T-helper 1 cell (primary cell): ENCODE measurements around the gene MRLN.
"Not testable (repeated sequence)": the region's sequence is repeated elsewhere in the genome, so short reads cannot be mapped to it uniquely, and the experiment has no call there.

ENCODE experiments used
- DNase-seq, 5 donors: peaks; one replicate each; pipeline ENCODE4 v3.0.0-alpha.2; 2012 to 2020
- total RNA-seq, 4 donors: gene quantifications; one replicate each; lab custom pipeline; 2026; lab: John Stamatoyannopoulos, UW

The MRLN gene
- total RNA-seq = 0 to 0.61 (median 0.06) reads per million in 4 donors

- DNase-seq = no peak
Observed at GRCh38 chr10:59753267-59753666, at the start of gene MRLN. Gene MRLN, minus strand, starts transcription at chr10:59753455.

- no peak for DNase-seq
Observed at GRCh38 chr10:59801171-59801570, 47.9 kb upstream of the MRLN start.

- no peak for DNase-seq
Observed at GRCh38 chr10:59799421-59799820, 46.2 kb upstream of the MRLN start.

GRCh38 chr10:59793919-59794318 is 40.7 kb upstream of the MRLN start:
- DNase-seq = no peak

- no peak for DNase-seq
Observed at GRCh38 chr10:59792812-59793211, 39.6 kb upstream of the MRLN start.

GRCh38 chr10:59791601-59792000 is 38.3 kb upstream of the MRLN start:
- no peak for DNase-seq

- not testable (repeated sequence) for DNase-seq
Observed at GRCh38 chr10:59790080-59790479, 36.8 kb upstream of the MRLN start.

GRCh38 chr10:59788914-59789313 is 35.7 kb upstream of the MRLN start:
- DNase-seq = not testable (repeated sequence)

- not testable (repeated sequence) for DNase-seq
Observed at GRCh38 chr10:59787032-59787431, 33.8 kb upstream of the MRLN start.

- not testable (repeated sequence) for DNase-seq
Observed at GRCh38 chr10:59785476-59785875, 32.2 kb upstream of the MRLN start.

GRCh38 chr10:59781511-59781910 is 28.3 kb upstream of the MRLN start:
- DNase-seq = no peak

- DNase-seq = no peak
Observed at GRCh38 chr10:59779756-59780533, 26.7 kb upstream of the MRLN start.

GRCh38 chr10:59774451-59774850 is 21.2 kb upstream of the MRLN start:
- DNase-seq = no peak

GRCh38 chr10:59773088-59773487 is 19.8 kb upstream of the MRLN start:
- DNase-seq = no peak

GRCh38 chr10:59771162-59771807 is 18.0 kb upstream of the MRLN start:
- no peak for DNase-seq

- DNase-seq = no peak
Observed at GRCh38 chr10:59770689-59771088, 17.4 kb upstream of the MRLN start.

- no peak for DNase-seq
Observed at GRCh38 chr10:59762505-59762904, 9.2 kb upstream of the MRLN start.

- no peak for DNase-seq
Observed at GRCh38 chr10:59757966-59758365, 4.7 kb upstream of the MRLN start.

GRCh38 chr10:59754951-59755350 is 1.7 kb upstream of the MRLN start:
- DNase-seq = no peak

GRCh38 chr10:59752278-59752940 is 846 bp downstream of the MRLN start:
- no peak for DNase-seq

GRCh38 chr10:59750155-59750945 is 2.9 kb downstream of the MRLN start:
- no peak for DNase-seq

- DNase-seq = no peak
Observed at GRCh38 chr10:59748834-59749233, 4.4 kb downstream of the MRLN start.

- no peak for DNase-seq
Observed at GRCh38 chr10:59745163-59745650, 8.0 kb downstream of the MRLN start.
